Transverse colon (tissue), 4 donors: ENCODE measurements around the gene MTX2. TPM values are rescaled to one million over a fixed set of nuclear protein-coding genes. Genes with fewer than 3 reads are reported as not detected.

Experiments used
- DNase-seq: peaks from one replicate; pipeline ENCODE4 v3.0.0-alpha.2; 2019
- H3K27ac ChIP-seq, 4 donors: fragments of 200-600 bp; sonication (generic); 2 replicates each; pipeline ENCODE4 v1.5.1; 2016 to 2018; ENCODE audit warnings: inconsistent platforms in 4 of 4
- H3K27me3 ChIP-seq: fragments of 200-600 bp; sonication (generic); 2 replicates; pipeline ENCODE4 v1.5.1; 2017; ENCODE audit warnings: inconsistent platforms
- H3K36me3 ChIP-seq, 4 donors: fragments of 200-600 bp; sonication (generic); 2 replicates each; pipeline ENCODE4 v1.5.1; 2017 to 2019; ENCODE audit warnings: inconsistent platforms in 4 of 4
- H3K4me1 ChIP-seq, 4 donors: fragments of 200-600 bp; sonication (generic); 2 replicates each; pipeline ENCODE4 v1.5.1; 2017 to 2020; ENCODE audit warnings: inconsistent platforms in 4 of 4
- H3K4me3 ChIP-seq, 4 donors: fragments of 200-600 bp; sonication (generic); 1 replicate in 1 of 4; 2 replicates in 3 of 4; pipeline versions ENCODE4 v1.5.1 to v1.6.1; 2017 to 2019; ENCODE audit warnings: inconsistent platforms in 4 of 4
- H3K9me3 ChIP-seq, 2 donors: fragments of 200-600 bp; sonication (generic); 2 replicates each; pipeline ENCODE4 v1.5.1; 2017 to 2019; ENCODE audit warnings: inconsistent platforms in 2 of 2
- CTCF ChIP-seq, 5 experiments: fragments of 200-600 bp in 3 of 5; fragments of 450-650 bp in 2 of 5; sonication (generic) in 3 of 5; IDR thresholded peaks; 1 replicate in 2 of 5; 2 replicates in 3 of 5; pipeline ENCODE4 v1.5.1; 2016 to 2017; ENCODE audit warnings: antibody characterized with exemption in 5 of 5, inconsistent platforms in 3 of 5, mild to moderate bottlenecking in 2 of 5, moderate library complexity in 1 of 5
- EP300 ChIP-seq: sonication (generic); formaldehyde crosslinking; IDR thresholded peaks from one replicate; pipeline ENCODE4 v1.6.1; 2017; ENCODE audit warnings: antibody characterized with exemption, low read depth
- POLR2A ChIP-seq: fragments of 450-650 bp; IDR thresholded peaks from one replicate; pipeline ENCODE4 v1.6.1; 2016; ENCODE audit warnings: antibody characterized with exemption, mild to moderate bottlenecking, moderate library complexity
- POLR2AphosphoS5 ChIP-seq, 3 donors: sonication (generic); formaldehyde crosslinking; IDR thresholded peaks; one replicate each; pipeline ENCODE4 v1.6.1; 2016; ENCODE audit warnings: antibody characterized with exemption in 3 of 3
- WGBS, 2 donors: methylation state at CpG; one replicate each; pipeline ENCODE4 v1.1.5; 2018; ENCODE audit warnings: low coverage in 1 of 2; 5-methylcytosine and 5-hydroxymethylcytosine counted together
- in situ Hi-C, 4 donors: fragments of 200-750 bp; cut with MboI; loops; one replicate each; pipeline versions ENCODE4 v1.15.0 to v1.15.1; 2017; ENCODE audit warnings: low sequenced_read_pairs in 3 of 4, low pct_ligation_motif_present in 1 of 4, low pct_unique_long_range_greater_than_20kb in 1 of 4
- intact Hi-C: fragments of 100-400 bp; cut with DNase I; formaldehyde crosslinking; loops from one replicate; pipeline ENCODE4 v1.15.1; 2023; ENCODE audit warnings: low total_unique reads
- total RNA-seq, 4 donors: library from RNA; depleted of rRNA; stranded (reverse); fragments of >200 nt; gene quantifications; one replicate each; pipeline ENCODE4 v1.1.0, GENCODE V29; 2016

MTX2 gene
- total RNA-seq, 4 donors from 2014 or later, result 3.8 to 43.6 (median 28.6) TPM

- no peak for DNase-seq
- Histone ChIP-seq H3K4me3 (no peak overlapping the region), H3K9me3 (peaks cover 11 to 12% of the 10 kb centered on the region in 2 donors), H3K36me3 (no peaks in the 10 kb centered on the region), H3K27me3 (no peaks in the 10 kb centered on the region), H3K4me1 (no peaks in the 10 kb centered on the region), H3K27ac (no peak overlapping the region)
- in situ Hi-C loops, result no loop called here
- intact Hi-C loops, result no loop called here
- no peak for TF ChIP-seq POLR2AphosphoS5 (IDR thresholded peaks at IDR 0.05)
- no peak for TF ChIP-seq EP300
- no peak for TF ChIP-seq POLR2A
- TF ChIP-seq CTCF (IDR thresholded peaks at IDR 0.05), result no peak
Observed at GRCh38 chr2:176383100-176383499, 113.9 kb downstream of the MTX2 start.

GRCh38 chr2:176383836-176384442, 114.7 kb downstream of the MTX2 start:
- H3K4me1 ChIP-seq, result no peaks in the 10 kb centered on the region
- H3K27ac ChIP-seq, result no peak overlapping the region
- intact Hi-C loops (no loop called here), in situ Hi-C loops (no loop called here)
- no peak for DNase-seq
- 61 to 68% methylated on average over 3 of the region's 3 CpGs for WGBS, 2 donors
- H3K9me3 ChIP-seq, result peaks cover 4% of the 10 kb centered on the region in 2 donors
- H3K36me3 ChIP-seq, result no peaks in the 10 kb centered on the region
- TF ChIP-seq EP300, result no peak
- no peak for TF ChIP-seq POLR2AphosphoS5 (IDR thresholded peaks at IDR 0.05)
- no peak for TF ChIP-seq CTCF (IDR thresholded peaks at IDR 0.05)
- no peak for TF ChIP-seq POLR2A
- no peaks in the 10 kb centered on the region for H3K27me3 ChIP-seq
- H3K4me3 ChIP-seq, result no peak overlapping the region

GRCh38 chr2:176385219-176385759, 116.0 kb downstream of the MTX2 start:
- no peaks in the 10 kb centered on the region for H3K36me3 ChIP-seq
- TF ChIP-seq CTCF (IDR thresholded peaks at IDR 0.05) (no peak), POLR2A (no peak), POLR2AphosphoS5 (IDR thresholded peaks at IDR 0.05) (no peak), EP300 (no peak)
- no peaks in the 10 kb centered on the region for H3K4me1 ChIP-seq
- WGBS, 2 donors, result 83 to 84% methylated on average over 2 of the region's 2 CpGs
- H3K27ac ChIP-seq, result no peak overlapping the region
- H3K4me3 ChIP-seq, result no peak overlapping the region
- DNase-seq, result no peak
- no peaks in the 10 kb centered on the region for H3K9me3 ChIP-seq
- H3K27me3 ChIP-seq, result no peaks in the 10 kb centered on the region
- intact Hi-C loops (no loop called here), in situ Hi-C loops (no loop called here)

- in situ Hi-C loops, result no loop called here
- DNase-seq, result no peak
- Histone ChIP-seq H3K9me3 (no peaks in the 10 kb centered on the region), H3K27ac (no peak overlapping the region), H3K4me3 (no peak overlapping the region), H3K36me3 (no peaks in the 10 kb centered on the region), H3K27me3 (no peaks in the 10 kb centered on the region), H3K4me1 (peaks cover 0 to 2% (median 0%) of the 10 kb centered on the region in 4 donors)
- WGBS, 2 donors, result 36 to 44% methylated on average over 2 of the region's 2 CpGs
- TF ChIP-seq POLR2AphosphoS5 (IDR thresholded peaks at IDR 0.05), result no peak
- TF ChIP-seq EP300, result no peak
- TF ChIP-seq CTCF (IDR thresholded peaks at IDR 0.05), result no peak
- TF ChIP-seq POLR2A, result no peak
- intact Hi-C loops, result no loop called here
Observed at GRCh38 chr2:176385838-176386237, 116.6 kb downstream of the MTX2 start.

Other genes starting within 250 kb of the MTX2 start
- not detected for gene EVX2, start 185.5 kb upstream of the MTX2 start, total RNA-seq
- gene HOXD13, start 176.7 kb upstream of the MTX2 start, total RNA-seq, result under 1 TPM in 1 of 4 donors, not detected in 3; 0.32 TPM
- gene HOXD12, start 169.6 kb upstream of the MTX2 start, total RNA-seq, result not detected
- 10 to 100 TPM in 1 of 4 donors, 1 to 10 TPM in 2, under 1 TPM in 1; 0.41 to 13.5 (median 4.4) TPM for gene HOXD11, start 162.2 kb upstream of the MTX2 start, total RNA-seq
- 10 to 100 TPM in 2 of 4 donors, 1 to 10 TPM in 2; 1.1 to 25.1 (median 7.6) TPM for gene HOXD10, start 152.7 kb upstream of the MTX2 start, total RNA-seq
- gene HOXD9, start 146.7 kb upstream of the MTX2 start, total RNA-seq, result 10 to 100 TPM in 2 of 4 donors, 1 to 10 TPM in 2; 2.7 to 13.3 (median 7.5) TPM
- gene HOXD8, start 139.7 kb upstream of the MTX2 start, total RNA-seq, result 10 to 100 TPM in 2 of 4 donors, 1 to 10 TPM in 2; 7.8 to 23.5 (median 13.4) TPM
- 10 to 100 TPM in 3 of 4 donors, 1 to 10 TPM in 1; 2.2 to 25.5 (median 15.3) TPM for gene HOXD4, start 117.9 kb upstream of the MTX2 start, total RNA-seq
- gene HOXD3, start 112.1 kb upstream of the MTX2 start, total RNA-seq, result 10 to 100 TPM in 1 of 4 donors, 1 to 10 TPM in 2, not detected in 1; 2.0 to 15.7 (median 7.6) TPM
- gene HOXD1, start 80.8 kb upstream of the MTX2 start, total RNA-seq, result 10 to 100 TPM in 1 of 4 donors, 1 to 10 TPM in 3; 4.1 to 12.9 (median 4.5) TPM